HG02678 (cell line): Measurements from ENCODE around the gene CAND2.
A peak's percentile ranks its signal among the peaks of the same experiment; 100 is the strongest.

ENCODE experiments used
- ATAC-seq: cut with Tn5 transposase; IDR thresholded peaks from one replicate; pipeline ENCODE4 v1.9.1; 2021; ENCODE audit warnings: mild to moderate bottlenecking, moderate library complexity; ENCODE audit not compliant: unreplicated experiment

Gene CAND2

DNA sequence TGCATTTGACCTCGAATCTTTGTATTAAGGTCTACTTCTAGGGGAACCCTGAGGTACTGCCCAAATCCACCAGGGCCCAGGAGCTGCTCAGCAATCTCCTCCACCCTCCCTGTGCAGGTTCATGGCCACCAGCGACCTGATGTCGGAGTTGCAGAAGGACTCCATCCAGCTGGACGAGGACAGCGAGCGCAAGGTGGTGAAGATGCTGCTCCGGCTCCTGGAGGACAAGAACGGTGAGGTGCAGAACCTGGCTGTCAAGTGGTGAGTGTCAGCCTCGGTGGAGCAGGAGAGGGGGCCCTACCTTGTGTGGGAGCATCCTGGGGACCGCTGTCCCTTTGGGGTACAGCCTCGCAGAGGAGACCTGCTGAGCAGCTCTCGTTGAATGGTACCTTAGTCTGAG lies 6.9 kb downstream of the CAND2 start:
- ATAC-seq = no peak

DNA sequence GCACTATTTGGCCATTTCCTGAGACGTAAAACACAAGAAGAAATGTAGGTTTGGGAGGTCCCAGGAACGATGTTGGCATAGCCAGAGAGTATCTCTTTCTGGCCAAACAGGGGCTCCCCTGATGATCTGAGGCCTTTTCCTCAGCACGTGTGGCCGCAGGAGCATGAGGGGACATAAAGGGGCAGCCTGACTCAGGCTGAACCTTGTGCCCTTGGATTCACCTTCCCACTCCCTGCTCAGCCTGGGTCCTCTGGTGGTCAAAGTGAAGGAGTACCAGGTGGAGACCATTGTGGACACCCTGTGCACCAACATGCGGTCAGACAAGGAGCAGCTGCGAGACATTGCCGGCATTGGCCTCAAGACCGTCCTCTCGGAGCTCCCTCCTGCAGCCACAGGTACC lies 10.6 kb downstream of the CAND2 start:
- no peak for ATAC-seq

DNA sequence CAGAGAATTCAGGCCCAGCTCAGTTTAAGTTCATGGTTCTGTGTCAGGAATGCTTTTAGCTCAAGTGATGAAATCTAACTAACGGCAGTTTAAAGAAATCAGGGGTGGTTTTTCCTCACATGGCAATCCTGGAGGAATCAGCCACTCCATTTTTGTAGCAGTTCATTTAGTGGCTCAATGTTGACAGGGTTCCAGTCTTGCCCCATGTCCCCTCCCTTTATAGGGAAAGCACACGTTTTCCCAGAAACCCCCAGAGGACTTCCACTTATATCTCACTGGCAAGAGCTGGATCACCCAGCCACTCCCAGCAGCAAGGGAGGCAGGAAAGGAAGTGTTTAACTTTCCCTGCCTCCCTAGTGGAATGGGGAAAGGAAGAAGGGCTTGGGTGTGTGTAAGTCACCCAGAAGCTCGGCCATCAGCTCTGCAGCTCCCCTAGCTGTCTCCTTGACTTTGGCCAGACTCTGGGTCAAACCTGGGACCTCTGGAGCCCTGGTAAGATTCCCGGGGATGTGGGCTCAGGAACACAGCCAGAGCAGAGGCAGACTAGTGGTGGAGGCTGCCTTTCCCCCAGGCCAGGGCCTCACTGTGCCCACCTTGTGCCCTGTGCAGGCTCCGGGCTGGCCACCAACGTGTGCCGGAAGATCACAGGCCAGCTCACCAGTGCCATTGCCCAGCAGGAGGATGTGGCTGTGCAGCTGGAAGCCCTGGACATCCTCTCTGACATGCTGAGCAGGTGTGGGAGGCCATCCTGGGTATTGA lies 11.3 kb downstream of the CAND2 start:
- no peak for ATAC-seq

DNA sequence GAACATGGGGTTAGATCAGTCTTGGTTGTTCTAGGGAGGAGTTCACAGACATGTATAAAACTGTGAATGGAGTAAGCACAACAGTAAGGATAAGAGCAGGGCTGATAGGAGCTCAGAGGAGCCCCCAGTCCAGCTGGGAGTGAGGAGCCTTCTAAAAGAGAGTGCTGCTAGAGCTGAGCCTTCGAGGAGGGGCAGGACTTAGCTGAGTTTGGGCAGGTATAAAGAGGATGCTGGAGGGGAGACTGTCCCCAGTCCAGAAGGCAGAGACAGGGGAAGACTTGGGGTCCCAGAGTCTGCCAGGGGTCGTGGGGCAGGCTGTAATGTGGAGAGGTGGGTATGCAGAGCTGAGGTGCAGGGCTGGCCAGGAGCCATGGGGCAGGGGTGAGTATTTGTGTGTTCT lies 12.1 kb downstream of the CAND2 start:
- ATAC-seq = no peak

DNA sequence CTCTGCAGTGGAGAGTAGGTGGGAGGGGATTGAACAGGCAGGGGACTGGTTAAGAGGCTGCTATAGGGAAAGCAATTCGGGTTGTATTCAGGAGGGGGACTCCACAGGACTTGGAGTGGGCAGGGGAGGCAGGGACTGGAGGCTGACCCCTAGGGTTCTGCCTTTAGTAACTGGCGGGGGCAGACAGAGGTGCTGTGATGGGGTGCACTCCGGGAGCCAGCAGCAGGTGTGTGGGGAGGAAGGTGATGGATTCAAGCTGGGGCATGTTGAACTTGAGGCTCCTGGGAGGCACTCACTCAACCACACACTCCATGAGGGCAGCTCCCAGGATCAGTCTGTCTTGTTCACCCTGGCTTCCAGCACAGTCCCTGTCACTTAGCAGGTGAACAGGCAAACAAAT lies 12.5 kb downstream of the CAND2 start:
- ATAC-seq = no peak

DNA sequence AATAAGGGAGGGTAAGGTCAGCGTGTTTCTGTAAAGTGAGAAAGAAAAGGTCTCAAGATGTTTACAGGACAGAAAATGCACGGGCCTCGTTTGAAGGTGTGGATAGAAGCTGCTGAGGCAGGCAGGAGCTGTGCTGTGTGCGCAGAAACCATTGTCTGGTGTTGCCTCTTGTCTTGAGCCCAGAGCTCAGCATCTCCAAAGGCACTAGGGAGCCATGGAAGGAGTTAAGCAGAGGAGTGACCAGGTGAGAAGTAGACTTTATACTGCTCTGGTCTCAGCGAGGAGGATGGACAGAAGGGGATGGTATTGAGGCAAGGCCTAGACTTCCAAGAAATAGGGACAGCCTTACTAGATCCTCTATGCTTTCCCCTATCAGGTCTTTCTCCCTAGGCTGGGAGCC lies 13.0 kb downstream of the CAND2 start:
- ATAC-seq = no peak

DNA sequence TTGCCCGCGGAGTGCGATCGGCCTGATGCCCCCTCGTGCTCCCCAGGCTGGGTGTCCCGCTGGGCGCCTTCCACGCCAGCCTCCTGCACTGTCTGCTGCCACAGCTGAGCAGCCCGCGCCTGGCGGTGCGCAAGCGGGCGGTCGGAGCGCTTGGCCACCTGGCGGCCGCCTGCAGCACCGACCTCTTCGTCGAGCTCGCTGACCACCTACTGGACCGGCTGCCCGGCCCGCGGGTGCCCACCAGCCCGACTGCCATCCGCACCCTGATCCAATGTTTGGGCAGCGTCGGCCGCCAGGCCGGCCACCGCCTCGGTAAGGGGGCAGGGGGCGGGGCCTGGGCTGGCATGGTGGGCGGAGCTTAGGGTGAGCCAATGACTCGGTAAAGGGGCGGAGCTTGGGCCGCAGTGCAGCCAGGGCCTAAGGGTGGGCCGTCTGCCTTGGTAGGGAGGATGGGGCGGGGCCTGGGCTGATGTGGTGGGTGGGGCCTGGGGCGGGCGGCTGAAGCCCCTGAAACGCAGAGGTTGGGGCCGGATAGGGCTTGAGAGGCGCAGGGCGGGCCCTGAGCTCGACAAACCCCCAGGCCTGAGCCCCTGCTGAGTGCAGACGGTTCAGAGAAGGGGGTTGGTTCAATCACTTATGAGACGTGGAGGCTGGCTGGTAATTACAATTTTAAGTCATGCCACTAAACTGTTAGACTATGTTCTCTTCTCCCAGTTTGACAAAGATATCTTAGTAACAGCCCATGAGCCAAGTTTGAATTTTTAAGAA lies 13.7 kb downstream of the CAND2 start:
- peak; percentile 98 for ATAC-seq

DNA sequence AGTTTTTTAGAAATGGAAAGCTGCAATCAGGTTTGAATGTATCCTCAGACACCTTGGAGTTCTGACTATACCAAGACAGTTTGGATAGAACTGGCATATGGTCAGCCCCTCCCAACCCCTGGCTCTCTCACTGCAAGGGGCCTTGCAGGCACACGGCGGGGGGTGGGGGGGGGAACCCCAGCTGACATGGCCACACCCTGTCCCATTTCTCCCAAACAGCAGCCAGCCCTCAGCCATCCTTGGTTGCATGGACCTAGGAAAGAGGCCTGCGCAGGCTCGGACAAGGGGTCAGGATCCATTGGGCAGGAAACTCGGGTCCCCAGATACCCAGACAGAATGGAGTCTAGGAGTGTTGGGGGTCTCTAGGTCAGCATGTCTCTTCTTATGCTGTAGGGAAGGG lies 14.5 kb downstream of the CAND2 start:
- no peak for ATAC-seq

DNA sequence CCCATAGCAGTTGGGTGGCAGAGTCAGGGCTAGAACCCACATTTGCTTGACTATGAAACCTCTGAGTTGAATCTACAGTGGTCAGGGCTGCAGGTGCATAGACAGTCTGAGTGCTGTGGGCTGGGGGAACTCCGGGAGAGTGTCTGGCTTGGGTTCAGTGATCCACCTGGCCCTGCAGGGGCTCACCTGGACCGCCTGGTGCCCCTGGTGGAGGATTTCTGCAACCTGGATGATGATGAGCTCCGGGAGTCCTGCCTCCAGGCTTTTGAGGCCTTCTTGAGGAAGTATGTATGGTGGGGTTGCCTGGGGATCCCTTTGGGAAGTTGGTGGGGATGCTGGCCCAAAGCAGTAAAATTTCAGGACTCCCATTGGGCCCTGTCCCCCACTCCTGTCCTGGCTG lies 16.3 kb downstream of the CAND2 start:
- no peak for ATAC-seq

DNA sequence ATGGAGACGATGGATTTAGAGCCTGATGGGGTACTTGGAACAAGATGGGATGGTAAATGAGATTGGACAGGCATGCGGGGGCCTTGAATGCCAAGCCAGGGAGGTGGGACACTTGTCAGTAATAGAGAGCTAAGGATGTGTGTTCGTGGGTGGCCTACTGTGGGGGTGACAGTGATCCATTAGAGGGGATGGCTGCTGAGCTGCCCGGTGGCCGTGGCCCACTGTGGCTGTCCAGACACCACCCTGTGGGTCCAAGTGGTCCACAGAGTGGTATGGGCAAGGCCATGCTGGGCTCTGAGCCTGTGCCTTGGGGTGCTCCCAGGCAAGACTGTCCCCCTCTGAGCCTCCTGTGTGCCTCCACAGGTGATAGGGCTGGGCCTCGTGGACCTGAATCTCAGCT lies 17.5 kb downstream of the CAND2 start:
- ATAC-seq = no peak

DNA sequence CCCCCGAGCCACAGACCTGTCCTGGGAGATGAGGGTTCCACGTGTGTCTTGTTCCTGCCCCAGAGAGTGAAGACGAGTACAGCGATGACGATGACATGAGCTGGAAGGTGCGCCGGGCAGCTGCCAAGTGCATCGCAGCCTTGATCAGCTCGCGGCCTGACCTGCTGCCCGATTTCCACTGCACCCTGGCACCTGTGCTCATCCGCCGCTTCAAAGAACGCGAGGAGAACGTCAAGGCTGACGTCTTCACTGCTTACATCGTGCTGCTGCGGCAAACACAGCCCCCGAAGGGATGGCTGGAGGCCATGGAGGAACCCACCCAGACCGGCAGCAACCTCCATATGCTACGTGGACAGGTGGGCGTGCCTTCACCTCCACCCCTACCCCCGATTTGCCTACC lies 18.6 kb downstream of the CAND2 start:
- no peak for ATAC-seq

DNA sequence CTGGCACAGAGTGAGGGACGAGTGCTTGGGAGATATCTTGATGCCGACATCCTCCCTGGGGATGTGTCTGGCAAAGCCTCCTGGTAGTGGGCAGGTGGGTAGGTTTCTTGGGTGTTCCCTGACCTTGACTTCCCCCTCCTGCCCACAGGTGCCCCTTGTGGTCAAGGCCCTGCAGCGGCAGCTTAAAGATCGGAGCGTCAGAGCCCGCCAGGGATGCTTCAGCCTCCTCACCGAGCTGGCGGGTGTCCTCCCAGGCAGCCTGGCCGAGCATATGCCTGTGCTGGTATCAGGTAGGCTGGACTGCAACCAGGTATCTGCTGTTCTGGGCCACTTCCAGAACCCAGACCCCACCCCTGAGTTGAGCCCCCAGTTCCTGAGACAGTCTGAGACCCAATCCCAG lies 19.2 kb downstream of the CAND2 start:
- ATAC-seq = no peak

DNA sequence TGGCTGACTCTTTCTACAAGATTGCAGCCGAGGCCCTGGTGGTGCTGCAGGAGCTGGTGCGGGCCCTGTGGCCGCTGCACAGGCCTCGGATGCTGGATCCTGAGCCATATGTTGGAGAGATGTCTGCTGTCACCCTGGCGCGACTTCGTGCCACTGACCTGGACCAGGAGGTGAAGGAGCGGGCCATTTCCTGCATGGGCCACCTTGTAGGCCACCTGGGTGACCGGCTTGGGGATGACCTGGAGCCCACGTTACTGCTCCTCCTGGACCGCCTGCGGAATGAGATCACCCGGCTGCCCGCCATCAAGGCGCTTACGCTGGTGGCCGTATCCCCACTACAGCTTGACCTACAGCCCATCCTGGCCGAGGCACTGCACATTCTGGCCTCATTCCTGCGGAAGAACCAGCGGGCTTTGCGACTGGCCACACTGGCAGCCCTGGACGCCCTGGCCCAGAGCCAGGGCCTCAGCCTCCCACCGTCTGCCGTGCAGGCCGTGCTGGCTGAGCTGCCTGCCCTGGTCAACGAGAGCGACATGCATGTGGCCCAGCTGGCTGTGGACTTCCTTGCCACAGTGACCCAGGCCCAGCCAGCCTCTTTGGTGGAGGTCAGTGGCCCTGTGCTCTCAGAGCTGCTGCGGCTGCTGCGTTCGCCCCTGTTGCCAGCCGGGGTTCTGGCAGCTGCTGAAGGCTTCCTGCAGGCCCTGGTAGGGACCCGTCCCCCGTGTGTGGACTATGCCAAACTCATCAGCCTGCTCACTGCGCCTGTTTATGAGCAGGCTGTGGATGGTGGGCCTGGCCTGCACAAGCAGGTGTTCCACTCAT lies 20.3 kb downstream of the CAND2 start:
- ATAC-seq = no peak

DNA sequence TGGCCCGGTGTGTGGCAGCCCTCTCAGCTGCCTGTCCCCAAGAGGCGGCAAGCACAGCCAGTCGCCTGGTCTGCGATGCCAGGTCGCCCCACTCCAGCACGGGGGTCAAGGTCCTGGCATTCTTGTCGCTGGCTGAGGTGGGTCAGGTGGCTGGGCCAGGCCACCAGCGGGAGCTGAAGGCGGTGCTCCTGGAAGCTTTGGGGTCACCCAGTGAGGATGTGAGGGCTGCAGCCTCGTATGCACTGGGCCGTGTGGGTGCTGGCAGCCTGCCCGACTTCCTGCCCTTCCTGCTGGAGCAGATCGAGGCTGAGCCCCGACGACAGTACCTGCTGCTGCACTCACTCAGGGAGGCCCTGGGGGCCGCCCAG lies 20.8 kb downstream of the CAND2 start:
- ATAC-seq = no peak

DNA sequence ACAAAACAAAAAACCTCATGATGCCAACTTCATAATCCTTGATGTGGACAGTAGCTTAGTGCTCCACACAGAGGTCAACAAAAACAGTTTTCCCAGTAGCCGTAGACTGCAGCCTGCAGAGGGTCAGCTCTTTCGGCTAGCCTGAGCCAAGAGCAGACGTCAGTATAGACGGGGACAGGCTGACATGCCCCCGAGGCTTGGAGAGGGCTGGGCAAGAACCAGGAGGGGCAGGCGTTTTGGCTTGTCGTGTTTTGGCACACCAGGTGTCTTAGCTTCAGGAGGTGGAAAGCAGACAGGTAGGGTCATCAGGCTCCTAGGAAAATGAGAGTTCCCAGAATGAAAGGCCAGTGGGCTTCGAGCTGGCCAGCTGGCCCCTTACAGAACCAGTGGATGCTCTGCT lies 21.8 kb downstream of the CAND2 start:
- ATAC-seq = no peak

DNA sequence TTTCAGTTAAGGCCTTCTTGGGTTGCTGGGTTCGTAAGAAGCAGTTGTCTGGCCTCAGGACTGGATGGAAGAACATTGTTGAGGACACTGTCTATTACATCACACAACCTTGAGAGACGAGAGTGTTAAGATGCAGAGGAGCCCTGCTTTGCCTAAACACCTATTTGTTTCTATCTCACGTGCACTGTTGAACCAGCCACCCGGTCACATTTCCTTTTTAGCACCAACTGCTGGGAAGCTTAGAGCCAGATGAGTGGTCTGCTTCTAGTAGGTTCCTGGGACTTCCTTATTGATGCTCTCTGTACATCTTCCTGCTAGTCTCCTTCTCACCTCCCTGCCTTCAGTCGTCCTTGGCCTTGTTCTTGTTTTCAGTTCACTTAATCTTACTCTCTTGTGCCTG lies 22.3 kb downstream of the CAND2 start:
- ATAC-seq = no peak

DNA sequence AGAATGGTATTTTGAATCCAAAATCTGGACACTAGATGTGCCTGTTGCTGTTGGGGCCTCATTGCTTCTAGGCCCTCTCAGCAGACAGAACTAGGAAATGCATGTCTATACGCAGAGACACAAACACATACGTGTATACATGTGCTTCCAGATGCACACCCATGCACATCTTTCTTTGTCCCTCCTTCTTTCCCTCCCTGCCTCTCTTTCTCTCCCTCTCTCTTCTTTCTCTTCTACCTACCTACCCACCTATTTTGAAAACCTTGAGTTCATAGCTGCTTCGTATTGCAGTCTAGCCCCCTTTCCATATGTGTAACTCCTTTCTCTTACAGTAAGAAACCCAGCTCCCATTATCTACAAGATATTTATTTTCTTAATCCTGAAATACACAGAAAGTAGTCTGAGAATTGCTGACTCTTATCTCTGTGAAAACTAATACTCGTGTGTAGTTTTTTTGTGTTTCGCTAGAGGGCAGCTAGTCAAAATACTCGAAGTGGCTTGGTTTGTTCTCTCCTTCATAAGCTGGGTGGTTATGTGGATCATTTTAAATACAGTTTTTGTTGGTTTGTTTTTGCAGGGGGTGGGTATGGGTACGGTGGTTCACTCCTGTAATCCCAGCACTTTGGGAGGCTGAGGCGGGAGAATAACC lies 26.4 kb downstream of the CAND2 start:
- ATAC-seq = no peak

DNA sequence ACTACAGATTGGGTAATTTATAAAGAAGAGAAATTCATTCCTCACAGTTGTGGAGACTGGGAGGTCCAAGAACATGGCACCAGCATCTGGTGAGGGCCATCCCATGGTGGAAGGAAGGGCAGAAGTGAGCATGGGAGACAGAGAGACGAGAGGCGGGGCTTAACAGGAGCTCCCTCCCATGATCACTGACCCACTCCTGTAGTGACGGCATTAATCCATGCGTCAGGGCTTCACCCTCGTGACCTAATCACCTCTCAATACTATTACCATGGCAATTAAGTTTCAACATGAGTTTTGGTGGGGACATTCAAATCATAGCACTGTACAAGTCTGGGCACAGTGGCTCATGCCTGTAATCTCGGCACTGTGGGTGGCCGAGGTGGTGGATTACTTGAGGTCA lies 27.8 kb downstream of the CAND2 start:
- ATAC-seq = no peak

DNA sequence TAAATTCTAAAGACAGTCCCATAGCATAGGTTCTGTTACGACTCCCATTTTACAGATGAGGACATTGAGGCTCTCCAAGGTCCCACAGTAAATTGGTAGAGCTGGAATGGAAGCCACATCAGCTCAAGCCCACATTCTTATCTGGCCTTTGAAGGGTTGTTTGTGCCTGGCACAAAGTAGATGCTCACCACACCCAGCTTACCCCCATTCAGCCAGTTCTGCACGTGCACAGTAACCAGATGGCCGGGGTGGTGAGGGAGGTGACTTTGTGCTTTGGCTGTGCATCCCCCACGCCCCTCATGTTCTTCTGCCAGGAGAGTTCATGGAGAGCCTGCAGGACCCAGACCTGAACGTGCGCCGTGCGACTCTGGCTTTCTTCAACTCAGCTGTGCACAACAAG lies 28.7 kb downstream of the CAND2 start:
- no peak for ATAC-seq

DNA sequence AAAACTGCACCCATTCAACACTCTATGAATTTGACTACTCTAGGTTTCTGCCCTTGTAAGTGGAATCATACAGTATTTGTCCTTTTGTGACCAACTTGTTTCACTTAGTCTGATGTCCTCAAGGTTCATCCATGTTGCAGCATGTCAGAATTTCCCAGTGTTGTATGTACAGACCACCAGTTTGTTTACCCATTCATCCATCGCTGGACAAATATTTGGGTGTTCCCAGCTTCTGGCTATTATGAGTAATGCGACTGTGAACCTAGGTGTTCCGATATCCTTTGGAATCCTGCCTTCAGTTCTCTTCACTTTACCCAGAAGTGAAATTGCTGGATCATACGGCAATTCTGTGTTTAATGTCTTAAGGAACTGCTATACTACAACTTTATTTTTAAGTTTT lies 32.3 kb downstream of the CAND2 start:
- ATAC-seq = no peak

DNA sequence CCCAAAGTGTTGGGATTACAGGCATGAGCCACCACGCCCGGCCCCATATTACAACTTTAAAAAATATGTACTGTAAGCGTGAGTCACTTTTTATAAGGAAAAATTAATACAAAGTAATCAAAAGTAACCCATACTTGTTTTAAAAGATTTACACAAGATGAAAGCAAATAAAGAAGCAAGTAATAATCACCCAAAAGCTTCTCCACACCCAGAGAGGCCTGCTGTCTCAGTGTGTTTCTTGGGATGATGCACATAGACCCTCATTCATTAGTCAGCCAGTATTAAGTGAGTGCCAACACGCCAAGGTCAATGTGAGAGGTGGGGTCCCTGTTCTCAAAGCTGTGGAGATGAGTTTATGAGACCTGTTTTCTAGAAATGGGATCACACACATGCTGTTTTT lies 32.9 kb downstream of the CAND2 start:
- ATAC-seq = no peak
